Endodermal cell (in vitro differentiated cells): ENCODE results near the gene C9orf43. TPM values are rescaled to one million over a fixed set of nuclear protein-coding genes. Genes with fewer than 3 reads are reported as not detected.

Experiments used
- DNase-seq: peaks from one replicate; pipeline ENCODE4 v3.0.0-alpha.2; 2017
- H3K27ac ChIP-seq: 2 replicates; pipeline ENCODE4 v1.5.1; 2013; ENCODE audit warnings: mild to moderate bottlenecking, low read depth, low read length, moderate library complexity
- H3K27me3 ChIP-seq: 2 replicates; pipeline ENCODE4 v1.6.1; 2013; ENCODE audit warnings: mild to moderate bottlenecking, low read length, moderate library complexity; ENCODE audit not compliant: insufficient read depth, control insufficient read depth, poor library complexity, severe bottlenecking
- H3K36me3 ChIP-seq: 2 replicates; pipeline ENCODE4 v1.7.0; 2013; ENCODE audit warnings: mild to moderate bottlenecking, low read length, moderate library complexity; ENCODE audit not compliant: control insufficient read depth, insufficient read depth
- H3K4me1 ChIP-seq: one replicate; pipeline ENCODE4 v1.7.0; 2013; ENCODE audit warnings: low read length; ENCODE audit not compliant: control insufficient read depth, insufficient read depth
- H3K4me3 ChIP-seq: 2 replicates; pipeline ENCODE4 v1.5.1; 2013; ENCODE audit warnings: mild to moderate bottlenecking, low read length, moderate library complexity
- H3K9ac ChIP-seq: 2 replicates; pipeline ENCODE4 v1.6.1; 2013; ENCODE audit warnings: mild to moderate bottlenecking, low read length, moderate library complexity; ENCODE audit not compliant: poor library complexity, severe bottlenecking; ENCODE audit errors: extremely low read depth
- H3K9me3 ChIP-seq: 2 replicates; pipeline ENCODE4 v1.6.1; 2013; ENCODE audit warnings: mild to moderate bottlenecking, low read length, moderate library complexity; ENCODE audit not compliant: control insufficient read depth
- H3K27ac Mint-ChIP-seq: 2 replicates; pipeline ENCODE4 v1.8.0; 2020; ENCODE audit warnings: mixed read lengths
- H3K27me3 Mint-ChIP-seq: 2 replicates; pipeline ENCODE4 v1.8.0; 2021; ENCODE audit warnings: mild to moderate bottlenecking, mixed read lengths; ENCODE audit not compliant: insufficient read depth
- H3K36me3 Mint-ChIP-seq: 2 replicates; pipeline ENCODE4 v1.8.0; 2020; ENCODE audit warnings: low read depth, mixed read lengths
- H3K4me1 Mint-ChIP-seq: 2 replicates; pipeline ENCODE4 v1.8.0; 2020; ENCODE audit warnings: mixed read lengths
- H3K4me3 Mint-ChIP-seq: 2 replicates; pipeline ENCODE4 v1.8.0; 2020; ENCODE audit warnings: mild to moderate bottlenecking, moderate library complexity, mixed read lengths
- H3K9me3 Mint-ChIP-seq: 2 replicates; pipeline ENCODE4 v1.8.0; 2020; ENCODE audit warnings: mild to moderate bottlenecking, mixed read lengths
- WGBS, 2 experiments: methylation state at CpG; one replicate each; pipeline versions ENCODE4 v1.1.5 to v1.1.7; 2013; ENCODE audit warnings: missing lambda C conversion rate in 2 of 2, mixed read lengths in 1 of 2; ENCODE audit not compliant: insufficient coverage in 1 of 2, insufficient read length in 1 of 2; 5-methylcytosine and 5-hydroxymethylcytosine counted together
- total RNA-seq, 2 donors: library from RNA; stranded (reverse); fragmentation: NEBNext Ultra II Directional in 1 of 2; extraction: Animal tissue kit (Norgen Biotek cat#: 25700) in 1 of 2; gene quantifications; 2 replicates in 1 of 2; 3 replicates in 1 of 2; pipeline ENCODE4 v1.2.1, GENCODE V29; 2021
- TF ChIP-seq, protein P1 (sequence below): fragments of 200-600 bp; sonication (generic); conservative IDR thresholded peaks from 2 replicates; pipeline ENCODE4 v1.5.0; 2021; ENCODE audit warnings: antibody characterized with exemption, mild to moderate bottlenecking

The C9orf43 gene
- total RNA-seq, 2 donors from 2014 or later: 0.40 to 1.1 TPM

DNA sequence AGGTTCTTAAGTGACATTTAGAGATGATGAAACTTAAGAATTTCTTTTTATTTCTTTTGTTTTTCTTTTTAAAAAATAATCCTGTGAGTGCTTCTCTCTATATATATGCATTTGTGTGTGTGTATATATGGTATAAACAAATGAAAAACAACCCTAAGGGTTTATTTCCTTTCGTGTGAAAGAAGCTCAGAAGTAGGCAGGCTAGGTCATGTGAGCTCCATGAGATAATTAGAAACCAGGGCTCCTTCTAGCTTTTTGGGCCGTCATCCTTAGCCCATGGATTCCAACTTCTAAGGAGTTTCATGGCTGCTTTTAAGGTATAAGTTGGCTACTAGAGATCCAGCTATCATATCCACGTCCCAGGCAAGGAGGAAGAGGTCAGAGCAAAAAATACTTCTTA is 11.2 kb downstream of the C9orf43 start:
- H3K9me3 Mint-ChIP-seq: no peaks in the 10 kb centered on the region
- Histone ChIP-seq H3K4me1 (no peaks in the 10 kb centered on the region), H3K9me3 (no peaks in the 10 kb centered on the region), H3K9ac (no peak overlapping the region), H3K27ac (no peak overlapping the region), H3K36me3 (no peaks in the 10 kb centered on the region), H3K27me3 (peaks cover 4% of the 10 kb centered on the region), H3K4me3 (no peak overlapping the region)
- H3K27ac Mint-ChIP-seq: no peak overlapping the region
- H3K36me3 Mint-ChIP-seq: no peaks in the 10 kb centered on the region
- TF ChIP-seq, protein P1, sequence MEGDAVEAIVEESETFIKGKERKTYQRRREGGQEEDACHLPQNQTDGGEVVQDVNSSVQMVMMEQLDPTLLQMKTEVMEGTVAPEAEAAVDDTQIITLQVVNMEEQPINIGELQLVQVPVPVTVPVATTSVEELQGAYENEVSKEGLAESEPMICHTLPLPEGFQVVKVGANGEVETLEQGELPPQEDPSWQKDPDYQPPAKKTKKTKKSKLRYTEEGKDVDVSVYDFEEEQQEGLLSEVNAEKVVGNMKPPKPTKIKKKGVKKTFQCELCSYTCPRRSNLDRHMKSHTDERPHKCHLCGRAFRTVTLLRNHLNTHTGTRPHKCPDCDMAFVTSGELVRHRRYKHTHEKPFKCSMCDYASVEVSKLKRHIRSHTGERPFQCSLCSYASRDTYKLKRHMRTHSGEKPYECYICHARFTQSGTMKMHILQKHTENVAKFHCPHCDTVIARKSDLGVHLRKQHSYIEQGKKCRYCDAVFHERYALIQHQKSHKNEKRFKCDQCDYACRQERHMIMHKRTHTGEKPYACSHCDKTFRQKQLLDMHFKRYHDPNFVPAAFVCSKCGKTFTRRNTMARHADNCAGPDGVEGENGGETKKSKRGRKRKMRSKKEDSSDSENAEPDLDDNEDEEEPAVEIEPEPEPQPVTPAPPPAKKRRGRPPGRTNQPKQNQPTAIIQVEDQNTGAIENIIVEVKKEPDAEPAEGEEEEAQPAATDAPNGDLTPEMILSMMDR: no peak
- WGBS, 2 experiments: 92 to 94% methylated on average over 3 of the region's 3 CpGs
- DNase-seq: no peak
- no peak overlapping the region for H3K4me3 Mint-ChIP-seq
- peaks cover 3% of the 10 kb centered on the region for H3K27me3 Mint-ChIP-seq
- H3K4me1 Mint-ChIP-seq: peaks cover 8% of the 10 kb centered on the region

DNA sequence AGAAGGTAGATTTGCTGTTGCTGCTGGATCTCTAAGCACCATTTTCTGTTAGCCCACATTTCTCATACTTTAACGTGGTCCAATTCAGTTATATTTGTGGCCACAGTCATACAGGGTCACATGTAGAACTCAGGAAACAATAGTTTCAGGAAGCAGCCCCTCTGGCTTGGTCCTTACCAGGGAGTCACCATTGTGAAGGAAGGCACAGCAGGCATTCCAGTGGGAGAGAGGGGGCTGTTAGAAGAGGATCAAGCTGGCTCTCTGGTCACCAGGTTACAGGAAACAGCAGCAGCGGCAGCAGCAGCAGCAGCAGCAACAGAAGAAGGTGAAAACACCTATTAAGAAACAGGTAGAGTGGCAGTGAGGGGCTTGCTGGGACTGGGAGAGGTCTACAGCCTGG is 14.5 kb downstream of the C9orf43 start:
- no peak overlapping the region for H3K4me3 Mint-ChIP-seq
- peak; percentile 73 for DNase-seq

DNA sequence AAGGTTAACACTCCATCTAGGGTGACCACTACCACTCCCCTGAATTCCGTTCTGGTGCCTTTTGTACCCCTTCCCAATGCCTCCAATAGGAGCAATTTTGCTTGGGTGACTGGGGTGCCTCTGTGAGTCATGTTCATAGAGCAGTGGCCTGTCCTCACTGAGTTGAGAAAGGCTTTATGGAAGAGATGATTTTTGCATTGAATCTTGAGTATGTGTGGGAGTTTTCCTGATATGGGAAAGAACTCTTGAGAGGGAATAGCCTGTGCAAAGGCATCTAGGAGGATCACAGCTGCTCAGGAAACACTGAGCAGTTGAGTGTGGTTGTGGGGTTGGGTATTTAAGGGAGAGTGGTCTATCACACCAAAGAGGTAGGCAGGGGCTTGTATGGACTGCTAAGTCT is 16.2 kb downstream of the C9orf43 start:
- no peak overlapping the region for H3K4me3 Mint-ChIP-seq

More for the DNA sequence above, 14.5 kb downstream of the C9orf43 start:
- H3K36me3 ChIP-seq: no peaks in the 10 kb centered on the region
- WGBS, 2 experiments: 33 to 50% methylated on average over 2 of the region's 2 CpGs
- no peaks in the 10 kb centered on the region for H3K4me1 ChIP-seq
- Mint-ChIP-seq H3K36me3 (no peaks in the 10 kb centered on the region), H3K4me1 (peaks cover 8% of the 10 kb centered on the region), H3K27me3 (peaks cover 8% of the 10 kb centered on the region), H3K27ac (no peak overlapping the region), H3K9me3 (no peaks in the 10 kb centered on the region)
- no peak overlapping the region for H3K27ac ChIP-seq
- TF ChIP-seq, protein P1: no peak
- H3K27me3 ChIP-seq: peaks cover 7% of the 10 kb centered on the region
- H3K9me3 ChIP-seq: no peaks in the 10 kb centered on the region
- no peak overlapping the region for H3K4me3 ChIP-seq
- H3K9ac ChIP-seq: no peak overlapping the region

More for the DNA sequence above, 16.2 kb downstream of the C9orf43 start:
- Mint-ChIP-seq H3K4me1 (peaks cover 8% of the 10 kb centered on the region), H3K36me3 (no peaks in the 10 kb centered on the region), H3K27me3 (peaks cover 8% of the 10 kb centered on the region), H3K9me3 (no peaks in the 10 kb centered on the region), H3K27ac (no peak overlapping the region)
- Histone ChIP-seq H3K4me3 (no peak overlapping the region), H3K9me3 (no peaks in the 10 kb centered on the region), H3K27ac (no peak overlapping the region), H3K9ac (no peak overlapping the region), H3K4me1 (no peaks in the 10 kb centered on the region), H3K36me3 (no peaks in the 10 kb centered on the region), H3K27me3 (peaks cover 7% of the 10 kb centered on the region)
- 63% methylated on average over 1 of the region's 1 CpG; no CpG with 5 or more reads in 1 of the 2 experiments for WGBS, 2 experiments
- no peak for DNase-seq
- TF ChIP-seq, protein P1: no peak
